Right ventricle myocardium superior (tissue), 1 donor: ENCODE data around the gene TMEM131L. TPM values are rescaled to one million over a fixed set of nuclear protein-coding genes. Genes with fewer than 3 reads are reported as not detected.
"Not testable (repeated sequence)": the region's sequence is repeated elsewhere in the genome, so short reads cannot be mapped to it uniquely, and the experiment has no call there.

Source experiments
- ATAC-seq: fragments of 200-7000 bp; cut with Tn5 transposase; one replicate; pipeline ENCODE4 v1.9.1; 2020; ENCODE audit warnings: mild to moderate bottlenecking; ENCODE audit not compliant: poor library complexity
- DNase-seq: peaks from one replicate; pipeline ENCODE4 v3.0.0-alpha.2; 2020
- intact Hi-C: fragments of 100-400 bp; cut with DNase I; formaldehyde crosslinking; loops from one replicate; pipeline ENCODE4 v1.11.2; 2022
- total RNA-seq: library from RNA; stranded (reverse); fragmentation: NEBNext Ultra II Directional; extraction: Animal tissue kit (Norgen Biotek cat#: 25700); gene quantifications from one replicate; pipeline ENCODE4 v1.2.1, GENCODE V29; 2021
- donor health status: DM: no; HTN: yes; CAD: no; lungs with severe emphysema.

Gene TMEM131L
- total RNA-seq, 1 donor from 2014 or later: 13.7 TPM

DNA sequence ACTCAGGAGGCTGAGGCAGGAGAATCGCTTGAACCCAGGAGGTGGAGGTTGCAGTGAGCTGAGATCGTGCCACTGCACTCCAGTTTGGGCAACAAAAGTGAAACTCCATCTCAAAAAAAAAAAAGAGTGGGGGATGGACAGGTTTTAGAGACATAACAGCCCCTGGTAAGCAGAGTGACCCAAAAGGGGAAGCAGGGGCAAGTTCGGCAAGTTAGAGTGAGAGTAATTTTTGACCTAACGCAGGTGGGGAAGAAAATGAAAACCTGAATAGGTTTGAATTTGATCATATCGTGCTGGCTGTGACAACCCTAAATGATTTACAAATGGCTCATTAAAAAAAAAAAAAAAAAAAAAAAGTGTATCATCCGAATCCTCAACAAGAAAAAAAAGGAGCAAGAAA is 25.7 kb upstream of the TMEM131L start:
- intact Hi-C loops: no loop called here
- DNase-seq: no peak
- ATAC-seq: no peak

DNA sequence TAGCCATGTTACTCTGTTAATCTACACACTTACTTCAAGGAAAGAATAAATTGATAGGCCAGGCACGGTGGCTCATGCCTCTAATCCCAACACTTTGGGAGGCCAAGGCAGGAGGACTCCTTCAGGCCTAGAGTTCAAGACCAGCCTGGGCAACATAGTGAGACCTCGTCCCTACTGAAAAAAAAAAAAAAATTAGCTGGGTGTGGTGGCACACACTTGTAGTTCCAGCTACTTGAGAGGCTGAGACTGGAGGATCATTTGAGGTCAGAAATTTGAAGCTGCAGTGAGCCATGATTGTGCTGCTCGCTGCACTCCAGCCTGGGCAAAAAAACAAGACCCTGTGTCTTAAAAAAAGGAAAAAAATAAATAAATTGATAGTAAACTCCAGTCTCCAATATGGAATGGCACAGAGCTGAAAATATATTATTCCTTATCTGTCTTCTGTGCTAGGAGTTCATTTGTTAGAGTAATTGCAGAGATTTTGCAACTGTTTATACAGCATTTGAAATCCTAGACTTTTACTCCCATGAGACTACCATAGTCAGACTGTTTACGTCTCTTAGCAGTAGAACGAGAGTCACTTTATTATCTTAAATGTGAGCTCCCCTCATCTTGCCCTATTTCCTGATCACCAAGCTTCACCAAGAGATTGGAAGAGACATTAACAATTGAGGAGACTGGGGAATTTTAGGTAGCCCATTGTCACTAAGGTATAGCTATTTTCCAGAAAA is 18.8 kb upstream of the TMEM131L start:
- DNase-seq (no peak), ATAC-seq (peak; percentile 46)
- intact Hi-C loops: no loop called here

- ATAC-seq: peak; percentile 38
Measured at GRCh38 chr4:153448003-153448731, 18.0 kb upstream of the TMEM131L start.

DNA sequence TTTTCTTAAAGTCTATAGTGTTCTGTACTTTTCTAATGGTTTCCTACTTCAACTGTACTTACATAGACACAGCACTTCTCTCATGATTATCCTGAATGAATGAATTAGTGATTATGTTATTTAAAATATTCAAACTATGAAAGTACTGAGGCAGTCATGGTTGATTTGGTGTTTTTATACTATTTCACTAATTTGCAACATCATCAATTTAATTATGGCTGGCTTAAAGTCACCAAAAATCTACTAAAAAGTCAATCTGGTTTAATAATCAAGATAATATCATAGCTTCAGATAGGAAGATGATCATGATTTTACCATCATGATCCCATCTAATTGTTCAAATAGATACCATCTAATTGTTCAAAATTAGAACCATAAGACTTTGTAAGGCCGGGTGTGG is 16.8 kb upstream of the TMEM131L start:
- DNase-seq (no peak), ATAC-seq (no peak)
- intact Hi-C loops: no loop called here

More at GRCh38 chr4:153448003-153448731, 18.0 kb upstream of the TMEM131L start:
- no peak for DNase-seq
- intact Hi-C loops: no loop called here

- DNase-seq (no peak), ATAC-seq (no peak)
- intact Hi-C loops: no loop called here
Measured at GRCh38 chr4:153450544-153450917, 15.6 kb upstream of the TMEM131L start.

DNA sequence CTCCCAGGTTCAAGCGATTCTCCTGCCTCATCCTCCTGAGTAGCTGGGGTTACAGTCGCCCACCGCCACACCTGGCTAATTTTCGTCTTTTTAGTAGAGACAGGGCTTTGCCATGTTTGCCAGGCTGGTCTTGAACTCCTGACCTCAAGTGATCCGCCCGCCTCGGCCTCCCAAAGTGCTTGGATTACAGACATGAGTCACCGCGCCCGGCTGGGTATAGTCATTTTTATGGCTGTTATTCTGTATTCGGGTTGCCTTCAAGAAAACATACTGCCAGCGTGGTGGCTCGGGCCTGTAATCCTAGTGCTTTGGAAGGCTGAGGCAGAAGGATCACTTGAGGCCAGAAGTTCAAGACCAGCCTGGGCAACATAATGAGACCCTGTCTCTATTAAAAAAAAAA is 15.0 kb upstream of the TMEM131L start:
- ATAC-seq, DNase-seq, intact Hi-C loops: not testable (repeated sequence)

DNA sequence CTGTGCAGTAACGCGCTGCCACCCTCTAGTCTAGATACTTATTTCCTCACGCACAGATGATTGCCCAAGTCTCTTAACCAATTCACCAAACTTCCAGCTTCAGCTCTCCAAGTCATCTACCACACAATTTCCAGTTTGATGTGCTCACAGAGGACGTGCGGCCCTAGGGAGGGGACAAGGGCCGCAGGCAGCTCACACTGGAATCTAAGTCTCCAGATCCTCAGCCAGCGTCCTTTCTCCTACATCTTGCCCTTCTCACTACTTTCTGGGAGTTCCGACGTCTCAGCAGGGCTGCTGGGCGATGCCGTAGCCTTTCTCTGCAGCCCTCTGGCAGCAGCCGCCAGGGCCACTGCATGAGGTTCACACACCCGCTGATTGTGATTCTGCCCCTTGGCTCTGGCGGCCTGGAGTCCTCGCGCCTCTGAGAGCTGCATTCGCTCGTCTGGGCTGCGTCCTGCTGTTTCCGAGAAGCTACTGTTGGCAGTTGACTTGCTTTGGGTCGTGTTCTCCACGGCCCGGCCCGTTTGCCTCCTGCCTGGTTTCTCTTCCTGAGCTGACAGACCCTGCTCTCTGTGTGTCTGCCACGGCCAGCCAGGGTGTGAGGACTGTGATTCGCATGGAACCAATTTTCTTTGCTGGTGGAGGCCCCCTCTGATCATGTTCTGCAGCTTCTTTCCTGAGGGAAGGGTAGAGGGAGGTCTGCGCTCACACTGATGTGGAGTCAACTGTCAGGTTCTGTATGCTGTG is 14.1 kb upstream of the TMEM131L start:
- peak; percentile 46 for DNase-seq
- intact Hi-C loops: no loop called here
- ATAC-seq: no peak

DNA sequence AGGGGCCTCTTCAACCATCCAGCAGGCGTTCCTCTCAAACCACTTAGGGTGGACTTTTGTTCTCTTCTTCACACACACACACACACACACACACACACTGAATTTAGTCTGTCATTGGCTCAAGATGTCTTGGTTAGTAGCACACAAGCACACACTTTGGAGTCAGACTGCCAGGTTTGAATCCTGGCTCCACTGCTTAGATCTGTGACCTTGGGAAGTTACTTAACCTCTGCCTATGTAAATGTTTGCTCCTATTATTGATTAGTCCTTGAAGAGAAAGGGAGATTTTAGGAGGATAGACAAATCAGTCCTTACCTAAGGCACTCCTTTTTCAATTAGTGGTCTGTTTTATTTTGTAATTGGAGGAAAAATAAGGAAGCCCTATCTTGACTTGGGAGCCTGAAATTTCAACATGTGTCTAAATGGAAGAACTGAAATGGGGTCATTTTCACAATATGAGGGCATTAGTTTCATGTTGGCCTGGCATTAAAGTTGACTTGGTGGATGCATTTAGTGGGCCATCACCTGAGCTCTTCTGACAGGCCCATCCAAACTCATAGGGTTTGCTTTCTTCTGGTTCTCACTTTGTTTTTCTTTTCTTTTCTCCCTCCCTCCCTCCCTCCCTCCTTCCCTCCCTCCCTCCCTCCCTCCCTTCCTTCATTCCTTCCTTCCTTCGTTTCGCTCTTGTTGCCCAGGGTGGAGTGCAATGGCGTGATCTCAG is 13.3 kb upstream of the TMEM131L start:
- intact Hi-C loops: no loop called here
- DNase-seq: no peak
- no peak for ATAC-seq

GRCh38 chr4:153453402-153453801 is 12.8 kb upstream of the TMEM131L start:
- intact Hi-C loops: no loop called here

DNA sequence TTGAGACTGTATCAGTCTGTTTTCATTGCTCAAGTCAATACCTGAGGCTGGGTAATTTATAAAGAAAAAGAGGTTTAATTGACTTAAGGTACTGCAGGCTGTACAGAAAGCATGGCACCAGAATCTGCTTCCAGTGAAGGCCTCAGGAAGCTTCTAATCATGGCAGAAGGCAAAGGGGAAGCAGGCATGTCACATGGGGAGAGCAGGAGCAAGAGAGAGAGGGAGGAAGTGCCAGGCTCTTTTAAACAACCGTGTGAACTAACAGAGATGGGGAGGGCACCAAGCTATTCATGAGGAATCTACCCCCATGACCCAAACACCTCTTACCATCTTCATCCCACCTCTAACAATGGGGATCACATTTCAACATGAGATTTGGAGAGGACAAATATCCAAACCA is 7.2 kb upstream of the TMEM131L start:
- intact Hi-C loops: no loop called here
- no peak for ATAC-seq
- DNase-seq: no peak

More at GRCh38 chr4:153453402-153453801, 12.8 kb upstream of the TMEM131L start:
- DNase-seq (no peak), ATAC-seq (no peak)

- intact Hi-C loops: loop anchor here (10.0 kb wide), 2 partner anchors 73 to 117 kb away; partner anchors contain the start of gene MND1
- DNase-seq, ATAC-seq: not testable (repeated sequence)
Measured at GRCh38 chr4:153461549-153461948, 4.6 kb upstream of the TMEM131L start.

DNA sequence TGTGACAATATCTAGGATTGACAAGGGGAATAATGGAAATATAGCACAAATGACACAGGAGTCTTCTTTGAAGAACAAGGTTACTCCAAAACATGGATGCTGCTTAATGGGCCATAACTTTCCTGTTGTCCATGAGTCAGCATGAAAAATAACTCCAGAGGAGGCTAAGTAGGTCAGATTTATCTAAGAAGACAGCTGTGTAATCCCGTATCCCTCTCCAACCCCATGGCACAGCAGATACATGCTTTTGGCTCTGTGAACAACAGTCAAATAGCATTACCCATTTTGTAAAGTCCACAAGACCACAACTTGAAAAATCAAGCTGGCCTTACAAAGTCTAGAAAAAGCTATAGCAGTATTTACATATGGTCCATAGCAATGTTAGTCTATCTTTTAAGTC is 2.1 kb upstream of the TMEM131L start:
- DNase-seq (no peak), ATAC-seq (no peak)
- intact Hi-C loops: loop anchor here (10.0 kb wide), 2 partner anchors 71 to 119 kb away; partner anchors contain the start of gene MND1

- intact Hi-C loops: loop anchor here (5.0 to 10.0 kb wide), 3 partner anchors 70 to 120 kb away; partner anchors contain the start of gene MND1
- ATAC-seq: no peak
- no peak for DNase-seq
Measured at GRCh38 chr4:153465140-153465539, 1.0 kb upstream of the TMEM131L start.

- ATAC-seq: peak; percentile 65
- intact Hi-C loops: loop anchor here (5.0 to 10.0 kb wide), 3 partner anchors 69 to 121 kb away; partner anchors contain the start of gene MND1
- peak; percentile 68 for DNase-seq
Measured at GRCh38 chr4:153465615-153466080, 512 bp upstream of the TMEM131L start.

- intact Hi-C loops: loop anchor here (5.0 to 10.0 kb wide), 3 partner anchors 68 to 122 kb away; partner anchors contain the start of gene MND1
- ATAC-seq: peak; percentile 44
- peak; percentile 71 for DNase-seq
Measured at GRCh38 chr4:153466949-153467896, 1.1 kb downstream of the TMEM131L start.

GRCh38 chr4:153467897-153468262 is 1.7 kb downstream of the TMEM131L start:
- ATAC-seq: no peak
- intact Hi-C loops: loop anchor here (5.0 to 10.0 kb wide), 3 partner anchors 67 to 123 kb away; partner anchors contain the start of gene MND1

GRCh38 chr4:153468587-153468986 is 2.4 kb downstream of the TMEM131L start:
- DNase-seq (no peak), ATAC-seq (no peak)
- intact Hi-C loops: loop anchor here (5.0 to 10.0 kb wide), 3 partner anchors 66 to 124 kb away; partner anchors contain the start of gene MND1

More at GRCh38 chr4:153467897-153468262, 1.7 kb downstream of the TMEM131L start:
- no peak for DNase-seq
